D721Med (cell line): ENCODE results near the gene IFNL3.

Experiments
- DNase-seq: peaks from one replicate; pipeline ENCODE4 v3.0.0; 2011; ENCODE audit warnings: low spot score; ENCODE audit not compliant: insufficient read length
- FAIRE-seq: peaks from 2 replicates; lab custom pipeline; 2011; peaks lifted over from hg19 to GRCh38; lab: Jason Lieb, UNC
- TF ChIP-seq, protein P1 (sequence below): IDR thresholded peaks from 2 replicates; pipeline ENCODE4 v1.5.1; 2012; ENCODE audit warnings: mild to moderate bottlenecking, control low read depth; ENCODE audit not compliant: insufficient read depth; ENCODE audit errors: missing control alignments

The IFNL3 gene

DNA sequence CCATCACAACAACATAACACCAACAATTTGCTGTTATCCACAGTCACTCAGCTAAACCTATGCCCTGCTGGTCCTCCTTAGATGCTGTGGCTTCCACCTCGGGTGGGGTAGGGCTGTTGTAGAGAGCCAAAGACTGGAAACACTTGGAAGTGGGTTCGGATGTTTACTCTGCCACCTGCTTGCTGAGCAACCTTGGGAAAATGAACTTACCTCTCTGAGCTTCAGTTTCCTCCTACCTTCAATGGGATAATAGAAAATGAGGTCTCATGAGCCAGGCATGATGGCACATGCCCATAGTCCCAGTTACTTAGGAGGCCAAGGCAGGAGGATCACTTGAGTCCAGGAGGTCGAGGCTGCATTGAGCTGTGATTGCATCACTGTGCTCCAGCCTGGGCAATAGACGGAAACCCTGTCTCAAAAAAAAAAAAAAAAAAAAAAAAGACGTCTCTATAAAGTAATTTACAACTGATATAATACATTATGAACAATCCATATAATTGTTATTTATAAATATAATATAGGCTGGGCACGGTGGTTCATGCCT lies 37.4 kb downstream of the IFNL3 start:
- no peak for FAIRE-seq
- no peak for DNase-seq
- TF ChIP-seq, protein P1, sequence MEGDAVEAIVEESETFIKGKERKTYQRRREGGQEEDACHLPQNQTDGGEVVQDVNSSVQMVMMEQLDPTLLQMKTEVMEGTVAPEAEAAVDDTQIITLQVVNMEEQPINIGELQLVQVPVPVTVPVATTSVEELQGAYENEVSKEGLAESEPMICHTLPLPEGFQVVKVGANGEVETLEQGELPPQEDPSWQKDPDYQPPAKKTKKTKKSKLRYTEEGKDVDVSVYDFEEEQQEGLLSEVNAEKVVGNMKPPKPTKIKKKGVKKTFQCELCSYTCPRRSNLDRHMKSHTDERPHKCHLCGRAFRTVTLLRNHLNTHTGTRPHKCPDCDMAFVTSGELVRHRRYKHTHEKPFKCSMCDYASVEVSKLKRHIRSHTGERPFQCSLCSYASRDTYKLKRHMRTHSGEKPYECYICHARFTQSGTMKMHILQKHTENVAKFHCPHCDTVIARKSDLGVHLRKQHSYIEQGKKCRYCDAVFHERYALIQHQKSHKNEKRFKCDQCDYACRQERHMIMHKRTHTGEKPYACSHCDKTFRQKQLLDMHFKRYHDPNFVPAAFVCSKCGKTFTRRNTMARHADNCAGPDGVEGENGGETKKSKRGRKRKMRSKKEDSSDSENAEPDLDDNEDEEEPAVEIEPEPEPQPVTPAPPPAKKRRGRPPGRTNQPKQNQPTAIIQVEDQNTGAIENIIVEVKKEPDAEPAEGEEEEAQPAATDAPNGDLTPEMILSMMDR: no peak

DNA sequence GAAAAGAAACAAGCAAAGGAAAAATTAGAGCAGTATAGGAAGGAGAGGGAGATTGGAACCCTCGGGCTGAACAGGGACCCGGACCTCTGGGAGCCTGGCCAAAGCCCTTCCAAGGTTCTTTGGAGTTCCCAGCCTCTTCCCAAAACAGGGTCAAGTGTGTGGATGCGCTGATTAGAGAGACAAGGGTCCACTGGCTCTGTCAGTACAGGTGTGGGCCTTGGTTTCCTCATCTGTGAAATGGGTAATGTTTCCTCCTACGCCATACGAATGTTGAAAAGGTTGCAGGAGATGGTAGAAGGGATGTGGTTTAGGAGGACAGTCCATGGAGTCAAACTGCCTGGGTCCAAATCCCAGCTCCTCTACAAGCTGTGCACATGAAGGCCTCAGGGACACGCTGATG lies 38.7 kb downstream of the IFNL3 start:
- TF ChIP-seq, protein P1: no peak
- DNase-seq: no peak
- FAIRE-seq: no peak

DNA sequence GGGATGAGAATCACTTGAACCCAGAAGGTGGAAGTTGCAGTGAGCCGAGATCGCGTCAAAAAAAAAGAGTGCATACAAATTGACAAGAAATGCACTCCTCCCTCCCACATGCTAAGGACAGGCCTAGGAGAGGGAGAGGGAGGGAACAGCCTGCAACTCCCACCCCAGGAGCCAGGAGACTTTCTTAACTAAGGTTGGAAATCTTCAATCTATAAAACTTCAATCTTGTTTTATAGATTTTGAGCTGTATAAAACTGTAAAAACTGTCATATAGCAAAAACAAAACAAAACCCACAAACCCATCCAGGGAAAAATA lies 39.4 kb downstream of the IFNL3 start:
- no peak for DNase-seq
- FAIRE-seq: no peak
- TF ChIP-seq, protein P1: no peak

DNA sequence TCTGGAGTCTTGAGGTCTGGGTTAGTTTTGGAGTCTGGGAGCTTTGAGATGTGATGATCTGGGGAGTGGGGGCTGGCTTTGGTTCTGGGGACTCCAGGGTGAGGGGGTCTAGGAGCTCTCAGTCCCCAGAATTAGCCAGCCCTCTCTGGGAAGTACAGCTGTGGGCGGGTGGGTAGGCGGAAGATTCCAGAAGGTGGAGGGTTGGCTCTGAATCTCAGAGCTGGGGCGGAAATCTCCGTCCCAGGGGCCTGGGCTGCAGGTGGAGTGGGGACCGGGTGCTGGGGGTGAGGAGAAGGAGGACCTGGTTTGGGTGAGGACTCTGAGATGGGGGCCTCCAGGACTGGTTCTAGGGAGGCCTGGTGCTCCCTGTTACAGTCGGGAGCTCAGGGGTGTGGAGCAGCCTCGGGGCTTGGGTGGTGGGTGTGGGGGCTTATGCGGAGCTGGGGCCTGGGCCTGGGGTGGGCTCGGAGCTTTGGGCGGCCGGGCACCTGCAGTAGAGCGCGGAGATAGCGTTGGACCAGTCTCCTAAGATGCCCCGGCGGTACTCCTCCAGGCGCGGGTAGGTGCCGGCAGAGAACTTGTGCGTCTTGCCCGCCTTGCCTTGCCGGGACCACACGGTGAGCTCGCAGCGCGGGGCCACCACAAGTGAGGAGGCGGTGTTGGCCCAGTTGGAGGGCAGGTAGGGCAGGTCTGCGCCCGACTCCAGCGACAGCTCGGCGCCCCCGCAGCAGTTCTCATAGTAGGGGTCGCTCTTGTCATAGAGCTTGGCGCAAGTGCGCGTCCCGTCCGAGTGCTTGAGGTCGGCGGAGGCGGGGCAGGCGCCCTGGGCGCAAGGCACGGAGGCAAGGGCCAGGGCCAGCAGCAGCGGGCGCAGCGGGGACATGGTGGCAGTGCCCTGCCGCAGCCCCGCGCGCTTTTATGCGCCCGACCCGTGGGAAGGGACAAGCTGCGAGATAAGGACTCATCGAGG lies 41.1 kb downstream of the IFNL3 start, which contains the start of gene SYCN:
Gene SYCN, minus strand, starts transcription at position 892 of the 970 bp plus-strand sequence. Its CDS starts 9 bp downstream, at position 883.
- TF ChIP-seq, protein P1: no peak
- DNase-seq: no peak
- no peak for FAIRE-seq

DNA sequence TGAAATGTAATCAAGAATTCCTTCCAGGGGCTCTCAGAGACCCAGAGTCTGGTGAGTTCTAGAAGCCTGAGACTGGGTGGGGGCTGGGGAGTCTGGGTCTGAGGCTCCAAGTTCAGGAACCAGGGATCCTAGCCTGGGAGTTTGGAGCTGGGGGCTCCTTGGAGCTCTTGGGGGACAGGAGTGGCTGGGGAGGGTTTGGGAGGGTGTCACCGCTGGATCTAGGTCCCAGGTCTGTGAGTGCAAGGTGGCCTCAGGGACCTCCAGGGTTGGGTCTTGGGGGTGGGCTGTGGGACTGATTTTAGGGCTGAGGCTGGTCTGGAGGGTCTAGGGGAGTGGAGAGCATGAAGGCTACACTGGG lies 41.8 kb downstream of the IFNL3 start:
- DNase-seq (no peak), FAIRE-seq (no peak)
- TF ChIP-seq, protein P1: no peak

DNA sequence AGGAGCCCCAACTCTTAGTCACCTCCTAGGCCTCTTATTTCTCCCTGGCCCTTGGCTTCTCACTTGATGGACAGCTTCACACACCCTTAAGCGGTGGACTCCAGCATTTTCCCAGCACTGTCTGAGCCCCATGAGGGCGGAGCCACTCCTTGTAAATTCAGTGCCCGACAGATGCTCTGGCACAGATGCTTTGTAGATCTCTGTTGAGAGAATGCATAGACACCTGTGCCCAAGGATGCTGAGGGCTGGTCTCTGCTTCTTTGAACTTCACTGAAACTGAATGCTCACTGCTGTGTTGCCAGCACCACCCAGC lies 44.0 kb downstream of the IFNL3 start:
- no peak for FAIRE-seq

More for the DNA sequence above, 44.0 kb downstream of the IFNL3 start:
- no peak for DNase-seq
- TF ChIP-seq, protein P1: no peak
